K562 (cell line): ENCODE measurements around the gene OXA1L. TPM values are rescaled to one million over a fixed set of nuclear protein-coding genes. Genes with fewer than 3 reads are reported as not detected.
A peak's percentile ranks its signal among the peaks of the same experiment; 100 is the strongest.

Source experiments
- ATAC-seq: fragments of 200-7000 bp; cut with Tn5 transposase; 3 replicates; pipeline ENCODE4 v1.9.1; 2020; ENCODE audit warnings: moderate library complexity
- BruUV-seq: library from RNA; stranded (reverse); fragments of 400-500 nt; replicated peaks from 2 replicates; lab custom pipeline; 2021; lab: Mats Ljungman, UMichigan
- CTCF ChIA-PET: fragments of 300-600 bp; formaldehyde crosslinking; extraction: SDS; loops from one replicate; lab custom pipeline; 2021; ENCODE audit warnings: low intra/inter-chr PET ratio; lab: Yijun Ruan, JAX
- POLR2A ChIA-PET: fragments of 300-600, 350-650 bp; sonication (Branson Sonifier 250); formaldehyde crosslinking; extraction: SDS; loops from one replicate; lab custom pipeline; 2021; ENCODE audit warnings: antibody characterized with exemption, inconsistent platforms; lab: Yijun Ruan, JAX
- DNase-seq, 4 experiments: peaks; one replicate each; pipeline versions ENCODE4 v3.0.0 to v3.0.0-alpha.2; 2011 to 2018; ENCODE audit warnings: low spot score in 3 of 4, mixed read lengths in 3 of 4; ENCODE audit errors: extremely low read depth in 1 of 4
- FAIRE-seq: peaks from 2 replicates; lab custom pipeline; 2011; peaks lifted over from hg19 to GRCh38; lab: Jason Lieb, UNC
- H2AFZ ChIP-seq: 2 replicates; pipeline ENCODE4 v1.6.0; 2011; ENCODE audit warnings: low read depth, low read length, control low read depth, inconsistent platforms
- H3K27ac ChIP-seq: fragments of 200-600 bp; 3 replicates; pipeline ENCODE4 v1.8.0; 2011; ENCODE audit warnings: low read depth, mild to moderate bottlenecking, control low read depth, inconsistent platforms, low read length, moderate library complexity, mixed read lengths; ENCODE audit errors: extremely low read depth
- H3K27me3 ChIP-seq, 2 experiments: fragments of 300-600 bp in 1 of 2; 2 replicates in 1 of 2; 3 replicates in 1 of 2; pipeline versions ENCODE4 v1.6.0 to v1.8.0; 2011; ENCODE audit warnings: inconsistent platforms in 2 of 2, low read length in 2 of 2, mild to moderate bottlenecking in 1 of 2, mixed read lengths in 1 of 2, moderate library complexity in 1 of 2; ENCODE audit not compliant: control insufficient read depth in 2 of 2, insufficient read depth in 2 of 2
- H3K36me3 ChIP-seq: fragments of 300-600 bp; 3 replicates; pipeline ENCODE4 v1.8.0; 2011; ENCODE audit warnings: mild to moderate bottlenecking, low read length, inconsistent platforms; ENCODE audit not compliant: control insufficient read depth, insufficient read depth
- H3K4me1 ChIP-seq, 2 experiments: fragments of 200-600 bp in 1 of 2; replicated peaks in 1 of 2; 2 replicates in 1 of 2; 3 replicates in 1 of 2; pipeline versions ENCODE4 v1.5.1 to v1.8.0; 2011; ENCODE audit warnings: inconsistent platforms in 2 of 2, low read length in 2 of 2, mild to moderate bottlenecking in 1 of 2, mixed read lengths in 1 of 2, moderate library complexity in 1 of 2; ENCODE audit not compliant: control insufficient read depth in 2 of 2, insufficient read depth in 2 of 2
- H3K4me2 ChIP-seq: 2 replicates; pipeline ENCODE4 v1.6.1; 2011; ENCODE audit warnings: low read length, control low read depth, inconsistent platforms, mixed read lengths; ENCODE audit not compliant: insufficient read depth
- H3K4me3 ChIP-seq: fragments of 200-600 bp; sonication (generic), shearing (Covaris generic); 2 replicates; pipeline ENCODE4 v1.5.1; 2016; ENCODE audit warnings: control low read depth, inconsistent platforms
- H3K79me2 ChIP-seq: fragments of 200-600 bp; 3 replicates; pipeline ENCODE4 v1.8.0; 2011; ENCODE audit warnings: low read length, inconsistent platforms; ENCODE audit not compliant: control insufficient read depth, insufficient read depth
- H3K9ac ChIP-seq, 2 experiments: 2 replicates each; pipeline versions ENCODE4 v1.6.0 to v1.6.1; 2011; ENCODE audit warnings: low read depth in 2 of 2, low read length in 2 of 2, control low read depth in 1 of 2, inconsistent platforms in 1 of 2, mild to moderate bottlenecking in 1 of 2, mixed read lengths in 1 of 2; ENCODE audit not compliant: insufficient read depth in 1 of 2
- H3K9me1 ChIP-seq: one replicate; pipeline ENCODE4 v1.6.0; 2011; ENCODE audit warnings: inconsistent platforms, mild to moderate bottlenecking, low read length, moderate library complexity; ENCODE audit not compliant: control insufficient read depth, insufficient read depth
- H3K9me3 ChIP-seq: replicated peaks from 2 replicates; pipeline ENCODE4 v1.5.1; 2011; ENCODE audit warnings: low read depth, low read length, inconsistent platforms; ENCODE audit not compliant: control insufficient read depth, insufficient read depth
- H4K20me1 ChIP-seq: replicated peaks from 2 replicates; pipeline ENCODE4 v1.6.1; 2011; ENCODE audit warnings: low read length, inconsistent platforms, mixed read lengths; ENCODE audit not compliant: control insufficient read depth, insufficient read depth
- ARID2 ChIP-seq: fragments of 450-650 bp; IDR thresholded peaks from 2 replicates; pipeline ENCODE4 v1.6.1; 2017; ENCODE audit warnings: antibody characterized with exemption, mild to moderate bottlenecking
- BCOR ChIP-seq: fragments of 450-650 bp; IDR thresholded peaks from 2 replicates; pipeline ENCODE4 v1.6.1; 2016
- CBX1 ChIP-seq: sonication (generic); IDR thresholded peaks from 2 replicates; pipeline ENCODE4 v1.6.1; 2016; ENCODE audit warnings: antibody characterized with exemption, low read depth, mild to moderate bottlenecking
- ESRRA ChIP-seq: fragments of 450-650 bp; IDR thresholded peaks from 2 replicates; pipeline ENCODE4 v1.6.1; 2014; ENCODE audit warnings: low read depth, mild to moderate bottlenecking, moderate library complexity, borderline replicate concordance
- KDM4B ChIP-seq, 2 experiments: fragments of 450-650 bp in 1 of 2; sonication (generic) in 1 of 2; IDR thresholded peaks; 2 replicates each; pipeline ENCODE4 v1.6.1; 2016 to 2017; ENCODE audit warnings: borderline replicate concordance in 2 of 2, antibody characterized with exemption in 1 of 2, low read depth in 1 of 2, mild to moderate bottlenecking in 1 of 2
- SIX5 ChIP-seq, 2 experiments: IDR thresholded peaks; 2 replicates each; pipeline ENCODE4 v1.6.1; 2011; ENCODE audit warnings: low read length in 2 of 2, borderline replicate concordance in 1 of 2, low read depth in 1 of 2, mild to moderate bottlenecking in 1 of 2, moderate library complexity in 1 of 2; ENCODE audit not compliant: insufficient read depth in 1 of 2
- SPI1 ChIP-seq: IDR thresholded peaks from 2 replicates; pipeline ENCODE4 v1.6.1; 2011; ENCODE audit warnings: low read depth, low read length, control low read depth, borderline replicate concordance
- ZNF121 ChIP-seq: sonication (generic); formaldehyde crosslinking; conservative IDR thresholded peaks from 2 replicates; pipeline ENCODE4 v1.8.0; 2022; ENCODE audit warnings: missing genetic modification reagents
- ZNF263 ChIP-seq: sonication (generic); formaldehyde crosslinking; IDR thresholded peaks from 2 replicates; pipeline ENCODE4 v1.8.0; 2022; ENCODE audit warnings: mild to moderate bottlenecking, missing genetic modification reagents, borderline replicate concordance
- ZNF561 ChIP-seq: fragments of 450-650 bp; formaldehyde crosslinking; conservative IDR thresholded peaks from 2 replicates; pipeline ENCODE4 v1.4.0; 2020; ENCODE audit warnings: mild to moderate bottlenecking, moderate library complexity
- ZNF584 ChIP-seq: fragments of 200-800 bp; sonication (Bioruptor generic); IDR thresholded peaks from 2 replicates; pipeline ENCODE4 v1.6.1; 2016; ENCODE audit warnings: low read depth, mild to moderate bottlenecking, missing genetic modification characterization, missing compliant biosample characterization
- ZNF668 ChIP-seq: fragments of 250-450 bp; sonication (Bioruptor Pico); IDR thresholded peaks from 2 replicates; pipeline ENCODE4 v1.8.0; 2022; ENCODE audit warnings: mild to moderate bottlenecking, inconsistent platforms
- WGBS: fragments of 100-300 bp; shearing (Covaris generic); methylation state at CpG from one replicate; pipeline ENCODE4 v1.1.6; 2016; ENCODE audit warnings: low coverage, mixed read lengths; ENCODE audit not compliant: insufficient coverage; ENCODE audit errors: missing lambda C conversion rate; 5-methylcytosine and 5-hydroxymethylcytosine counted together
- in situ Hi-C: fragments of 300-500 bp; cut with MboI; formaldehyde crosslinking; loops from 4 replicates; pipeline ENCODE4 v1.15.0; 2018; ENCODE audit warnings: inconsistent platforms, mixed read lengths
- intact Hi-C: fragments of 100-400 bp; cut with micrococcal nuclease; formaldehyde crosslinking; loops from 2 replicates; pipeline ENCODE4 v1.14.2; 2022
- polyA plus RNA-seq, 8 experiments: library from polyadenylated mRNA; depleted of rRNA in 4 of 8; stranded (reverse) in 5 of 8; unstranded in 3 of 8; fragments of >200 nt; fragmentation: Nextera tagmentation in 2 of 8; fragmentation: Illumina TruSeq in 1 of 8; extraction: Ambion mirVana in 2 of 8; extraction: Trizol in 1 of 8; gene quantifications; 2 replicates each; pipeline versions ENCODE4 v1.2.1 to v1.2.3, GENCODE V29; 2011 to 2014; ENCODE audit warnings: inconsistent platforms in 1 of 8, missing spikeins in 1 of 8
- total RNA-seq, 7 experiments: library from RNA; depleted of rRNA in 6 of 7; stranded (reverse); fragments of >200 nt in 6 of 7; fragmentation: Illumina TruSeq in 2 of 7; extraction: Trizol in 2 of 7; gene quantifications; 2 replicates each; pipeline versions ENCODE4 v1.2.1 to v1.2.3, GENCODE V29; 2011 to 2021; ENCODE audit warnings: low replicate concordance in 1 of 7
- TF ChIP-seq, protein P1 (sequence below): fragments of 450-650 bp; IDR thresholded peaks from 2 replicates; pipeline ENCODE4 v1.6.1; 2016
- TF ChIP-seq, protein P2 (sequence below): fragments of 200-800 bp; sonication (Bioruptor generic); IDR thresholded peaks from 2 replicates; pipeline ENCODE4 v1.6.1; 2017; ENCODE audit warnings: missing genetic modification characterization, missing compliant biosample characterization

Gene OXA1L
- total and polyA plus RNA-seq, 9 of the 15 experiments (the other 6 are each of a cell fraction or from before 2014, with no cell fraction given) = 100 to 204 (median 145) TPM

DNA sequence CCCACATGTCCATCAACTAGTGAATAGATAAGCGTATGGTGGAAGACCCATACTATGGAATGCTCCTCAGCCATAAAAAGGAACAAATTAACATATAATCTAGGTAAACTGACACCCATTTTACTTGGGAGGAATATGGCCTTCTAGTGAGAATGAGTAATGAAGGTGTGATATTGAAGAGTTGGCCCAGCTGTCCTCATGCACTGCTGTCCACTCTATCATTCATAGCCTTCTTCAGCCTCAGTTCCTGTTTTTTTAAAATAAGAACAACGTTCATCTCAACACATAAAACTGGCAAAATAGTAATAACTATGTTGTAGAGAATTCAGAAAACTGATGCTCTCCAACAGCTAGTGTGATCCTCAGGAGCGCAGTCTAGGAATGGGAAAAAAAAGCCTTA, 26.5 kb upstream of the OXA1L start:
- ChIA-PET CTCF (no interaction called here), POLR2A (interaction anchor here (1.1 kb wide), 1 partner anchor 8 kb away, joined by 3 read pairs; no protein-coding TSS in a partner anchor)
- TF ChIP-seq CBX1 (no peak), BCOR (no peak), SPI1 (0 out of 2 replicates have a peak, but pooled peaks have one; percentile 48)
- intact Hi-C loops (no loop called here), in situ Hi-C loops (loop anchor here (5.0 kb wide), 1 partner anchor 597 kb away; no protein-coding TSS in a partner anchor)
- no peak overlapping the region for H3K9ac ChIP-seq
- no peak for FAIRE-seq
- no peaks in the 10 kb centered on the region for H4K20me1 ChIP-seq
- no peaks in the 10 kb centered on the region; a peak in 1 of 5 replicates for H3K4me1 ChIP-seq
- no peak overlapping the region for H3K4me3 ChIP-seq
- no peaks in the 10 kb centered on the region for H3K27me3 ChIP-seq
- no peaks in the 10 kb centered on the region for H3K9me3 ChIP-seq
- no peak for DNase-seq
- H3K4me2 ChIP-seq = no peak overlapping the region
- no peak for ATAC-seq
- no peaks in the 10 kb centered on the region for H3K36me3 ChIP-seq
- no TSS peak for BruUV-seq
- no peak overlapping the region for H3K27ac ChIP-seq
- WGBS = 44% methylated on average over 3 of the region's 3 CpGs
- no peaks in the 10 kb centered on the region for H3K79me2 ChIP-seq
- no peak overlapping the region for H2AFZ ChIP-seq
- no peaks in the 10 kb centered on the region for H3K9me1 ChIP-seq

DNA sequence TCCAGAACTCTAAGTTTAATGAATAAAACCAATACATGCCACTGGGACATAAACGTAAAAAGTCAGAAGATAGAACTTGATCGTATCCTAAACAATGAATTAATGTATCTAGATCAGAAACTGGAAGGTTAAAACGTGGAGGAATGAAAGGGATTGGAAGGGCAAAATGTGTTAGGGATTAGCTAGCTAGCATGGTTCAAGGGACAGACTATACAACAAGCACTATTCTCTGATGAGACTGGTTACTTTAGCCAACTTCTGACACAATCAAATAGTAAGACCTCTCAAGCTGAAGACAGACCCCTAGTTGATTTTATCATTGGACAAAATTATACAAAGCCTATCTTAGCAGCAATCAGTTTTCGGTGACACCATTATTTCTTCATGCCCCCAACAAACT, 18.7 kb upstream of the OXA1L start:
- no peaks in the 10 kb centered on the region for H3K79me2 ChIP-seq
- no peak for ATAC-seq
- POLR2A ChIA-PET = interaction anchor here (1.0 to 4.6 kb wide), 3 partner anchors 8 to 160 kb away, joined by 3 to 22 read pairs (median 3); partner anchors contain the start of gene OXA1L
- H3K4me1 ChIP-seq = peaks cover 0 to 15% of the 10 kb centered on the region in 2 experiments; a peak in 2 of 5 replicates
- no peak for DNase-seq
- CTCF ChIA-PET = no interaction called here
- H3K4me2 ChIP-seq = no peak overlapping the region
- no peak for FAIRE-seq
- H3K27ac ChIP-seq = no peak overlapping the region
- no peaks in the 10 kb centered on the region for H4K20me1 ChIP-seq
- H3K36me3 ChIP-seq = no peaks in the 10 kb centered on the region
- no peaks in the 10 kb centered on the region for H3K9me3 ChIP-seq
- in situ Hi-C loops (no loop called here), intact Hi-C loops (no loop called here)
- no peaks in the 10 kb centered on the region for H3K27me3 ChIP-seq
- no TSS peak for BruUV-seq
- no peaks in the 10 kb centered on the region for H3K9me1 ChIP-seq
- H3K9ac ChIP-seq = no peak overlapping the region
- H2AFZ ChIP-seq = 0 out of 2 replicates have a peak overlapping the region, but pooled peaks have one; percentile 1
- WGBS = 43% methylated on average over 4 of the region's 4 CpGs
- no peak overlapping the region for H3K4me3 ChIP-seq
- TF ChIP-seq ARID2 (no peak), ZNF668 (CRISPR knock-in tag) (no peak), ZNF584 (CRISPR knock-in tag) (no peak), ZNF121 (CRISPR knock-in tag) (no peak), SIX5 (IDR thresholded peaks at IDR 0.05; ENCODE audit: borderline replicate concordance in 1 of 2, insufficient read depth in 1 of 2, low read depth in 1 of 2, low read length in 2 of 2) (no peak), ZNF561 (CRISPR knock-in tag) (no peak), ZNF263 (CRISPR knock-in tag) (no peak), KDM4B (IDR thresholded peaks at IDR 0.05; ENCODE audit: borderline replicate concordance in 2 of 2, low read depth in 1 of 2) (no peak), ESRRA (no peak)
- TF ChIP-seq, protein P1, sequence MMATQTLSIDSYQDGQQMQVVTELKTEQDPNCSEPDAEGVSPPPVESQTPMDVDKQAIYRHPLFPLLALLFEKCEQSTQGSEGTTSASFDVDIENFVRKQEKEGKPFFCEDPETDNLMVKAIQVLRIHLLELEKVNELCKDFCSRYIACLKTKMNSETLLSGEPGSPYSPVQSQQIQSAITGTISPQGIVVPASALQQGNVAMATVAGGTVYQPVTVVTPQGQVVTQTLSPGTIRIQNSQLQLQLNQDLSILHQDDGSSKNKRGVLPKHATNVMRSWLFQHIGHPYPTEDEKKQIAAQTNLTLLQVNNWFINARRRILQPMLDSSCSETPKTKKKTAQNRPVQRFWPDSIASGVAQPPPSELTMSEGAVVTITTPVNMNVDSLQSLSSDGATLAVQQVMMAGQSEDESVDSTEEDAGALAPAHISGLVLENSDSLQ = no peak
- TF ChIP-seq, protein P2, sequence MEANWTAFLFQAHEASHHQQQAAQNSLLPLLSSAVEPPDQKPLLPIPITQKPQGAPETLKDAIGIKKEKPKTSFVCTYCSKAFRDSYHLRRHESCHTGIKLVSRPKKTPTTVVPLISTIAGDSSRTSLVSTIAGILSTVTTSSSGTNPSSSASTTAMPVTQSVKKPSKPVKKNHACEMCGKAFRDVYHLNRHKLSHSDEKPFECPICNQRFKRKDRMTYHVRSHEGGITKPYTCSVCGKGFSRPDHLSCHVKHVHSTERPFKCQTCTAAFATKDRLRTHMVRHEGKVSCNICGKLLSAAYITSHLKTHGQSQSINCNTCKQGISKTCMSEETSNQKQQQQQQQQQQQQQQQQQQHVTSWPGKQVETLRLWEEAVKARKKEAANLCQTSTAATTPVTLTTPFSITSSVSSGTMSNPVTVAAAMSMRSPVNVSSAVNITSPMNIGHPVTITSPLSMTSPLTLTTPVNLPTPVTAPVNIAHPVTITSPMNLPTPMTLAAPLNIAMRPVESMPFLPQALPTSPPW (CRISPR knock-in tag) = no peak
